Measurements from ENCODE around the gene JAKMIP1.

DNA sequence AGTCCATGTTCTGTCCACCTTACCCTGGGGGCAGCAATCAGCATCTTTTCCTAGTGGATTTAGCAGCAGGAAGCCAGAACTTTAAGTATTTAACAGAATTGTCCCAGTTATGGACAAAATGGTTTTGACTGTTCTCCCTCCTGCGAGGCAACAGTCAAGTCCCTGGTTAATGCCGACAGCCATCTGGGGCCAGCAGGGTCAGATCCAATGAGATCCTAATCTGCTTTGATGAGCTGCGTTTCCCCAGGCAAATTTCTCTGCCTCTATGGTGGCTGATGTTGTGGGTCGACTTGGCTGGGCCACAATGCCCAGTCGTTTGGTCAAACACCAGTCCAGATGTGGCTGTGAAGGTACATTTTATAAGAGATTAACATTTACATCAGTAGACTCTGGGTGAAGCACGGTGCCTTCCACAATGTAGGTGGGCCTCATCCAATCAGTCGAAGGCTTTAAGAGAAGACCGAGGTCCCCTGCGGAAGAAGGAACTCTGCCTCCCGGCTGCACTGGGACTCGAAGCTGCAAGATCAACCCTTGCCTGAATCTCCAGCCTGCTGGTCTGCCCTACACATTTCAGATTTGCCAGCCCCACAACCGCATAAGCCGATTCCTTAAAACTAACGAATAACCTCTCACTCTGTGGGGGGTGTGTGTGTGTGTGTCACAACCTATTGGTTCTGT, 93.1 kb downstream of the JAKMIP1 start:
- no peak for TF ChIP-seq FOXM1 (IDR thresholded peaks at IDR 0.05; ENCODE audit: borderline replicate concordance)
- no peak for TF ChIP-seq CTBP1 (IDR thresholded peaks at IDR 0.05; ENCODE audit: borderline replicate concordance)
- TF ChIP-seq FOXA1 (IDR thresholded peaks at IDR 0.05), result no peak
- TF ChIP-seq SUZ12 (IDR thresholded peaks at IDR 0.05), result no peak
- no peak for TF ChIP-seq BHLHE40 (IDR thresholded peaks at IDR 0.05; ENCODE audit: borderline replicate concordance)
- no peak for TF ChIP-seq SP1 (IDR thresholded peaks at IDR 0.05)
- TF ChIP-seq, protein P1, sequence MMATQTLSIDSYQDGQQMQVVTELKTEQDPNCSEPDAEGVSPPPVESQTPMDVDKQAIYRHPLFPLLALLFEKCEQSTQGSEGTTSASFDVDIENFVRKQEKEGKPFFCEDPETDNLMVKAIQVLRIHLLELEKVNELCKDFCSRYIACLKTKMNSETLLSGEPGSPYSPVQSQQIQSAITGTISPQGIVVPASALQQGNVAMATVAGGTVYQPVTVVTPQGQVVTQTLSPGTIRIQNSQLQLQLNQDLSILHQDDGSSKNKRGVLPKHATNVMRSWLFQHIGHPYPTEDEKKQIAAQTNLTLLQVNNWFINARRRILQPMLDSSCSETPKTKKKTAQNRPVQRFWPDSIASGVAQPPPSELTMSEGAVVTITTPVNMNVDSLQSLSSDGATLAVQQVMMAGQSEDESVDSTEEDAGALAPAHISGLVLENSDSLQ (IDR thresholded peaks at IDR 0.05), result no peak
